ENCODE measurements around the gene FGFR3.

Gene FGFR3

DNA sequence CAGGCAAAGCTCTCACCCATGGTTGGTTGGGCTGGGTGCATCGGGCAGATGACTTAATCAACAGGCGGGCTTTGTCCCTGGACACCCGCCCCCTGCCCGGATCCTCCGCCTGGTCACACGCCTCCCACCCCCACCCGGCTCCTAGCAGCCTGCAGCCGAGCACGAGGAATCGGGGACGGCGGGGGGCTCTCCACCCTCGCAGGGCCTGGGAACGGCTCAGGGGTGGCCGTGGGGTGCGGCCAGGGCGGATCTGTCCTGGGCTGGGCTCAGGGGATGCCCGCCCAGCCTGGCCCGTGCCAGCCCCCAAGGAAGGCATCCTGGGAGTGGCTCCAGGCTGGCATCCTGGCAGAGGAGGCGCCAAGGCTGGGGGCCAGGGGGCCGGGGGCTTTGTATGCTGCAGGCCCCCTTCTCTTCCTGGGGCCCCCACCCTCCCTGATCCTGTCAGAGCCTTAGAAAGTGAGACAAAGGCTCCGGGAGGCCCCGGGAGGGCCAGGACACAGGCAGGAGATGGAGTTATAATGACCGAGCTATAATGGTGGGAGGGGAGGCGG, 32.5 kb upstream of the FGFR3 start:
- DNase-seq (ENCODE audit: extremely low read depth, low read depth): no peak
- TF ChIP-seq, protein P1, sequence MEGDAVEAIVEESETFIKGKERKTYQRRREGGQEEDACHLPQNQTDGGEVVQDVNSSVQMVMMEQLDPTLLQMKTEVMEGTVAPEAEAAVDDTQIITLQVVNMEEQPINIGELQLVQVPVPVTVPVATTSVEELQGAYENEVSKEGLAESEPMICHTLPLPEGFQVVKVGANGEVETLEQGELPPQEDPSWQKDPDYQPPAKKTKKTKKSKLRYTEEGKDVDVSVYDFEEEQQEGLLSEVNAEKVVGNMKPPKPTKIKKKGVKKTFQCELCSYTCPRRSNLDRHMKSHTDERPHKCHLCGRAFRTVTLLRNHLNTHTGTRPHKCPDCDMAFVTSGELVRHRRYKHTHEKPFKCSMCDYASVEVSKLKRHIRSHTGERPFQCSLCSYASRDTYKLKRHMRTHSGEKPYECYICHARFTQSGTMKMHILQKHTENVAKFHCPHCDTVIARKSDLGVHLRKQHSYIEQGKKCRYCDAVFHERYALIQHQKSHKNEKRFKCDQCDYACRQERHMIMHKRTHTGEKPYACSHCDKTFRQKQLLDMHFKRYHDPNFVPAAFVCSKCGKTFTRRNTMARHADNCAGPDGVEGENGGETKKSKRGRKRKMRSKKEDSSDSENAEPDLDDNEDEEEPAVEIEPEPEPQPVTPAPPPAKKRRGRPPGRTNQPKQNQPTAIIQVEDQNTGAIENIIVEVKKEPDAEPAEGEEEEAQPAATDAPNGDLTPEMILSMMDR (IDR thresholded peaks at IDR 0.05; ENCODE audit: low read depth, low read length): no peak

DNA sequence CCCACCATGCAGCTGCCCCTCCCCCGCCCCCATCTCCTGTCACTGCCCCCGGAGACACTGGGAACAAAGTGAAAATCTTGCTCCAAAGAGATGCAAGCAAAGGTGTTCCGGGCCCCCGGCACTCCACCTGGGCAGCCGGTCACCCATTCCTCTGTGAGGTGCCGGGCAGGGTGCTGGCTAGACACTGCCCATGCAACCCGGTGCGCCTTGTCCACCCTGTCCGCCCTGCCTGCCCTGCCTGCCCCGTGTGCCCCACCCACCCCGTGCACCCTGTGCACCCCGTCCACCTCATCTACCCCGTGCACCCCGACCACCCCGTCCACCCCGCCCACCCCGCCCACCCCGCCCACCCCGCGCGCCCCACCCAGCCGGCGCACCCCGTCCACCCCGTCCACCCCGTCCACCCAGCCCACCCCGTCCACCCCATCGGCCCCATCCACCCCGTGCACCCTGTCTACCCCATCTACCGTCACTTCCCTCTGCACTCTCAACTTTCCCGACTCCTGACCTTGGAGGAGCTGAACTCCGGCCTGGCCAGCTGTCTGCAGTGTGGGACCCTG, 31.9 kb upstream of the FGFR3 start:
- DNase-seq (ENCODE audit: extremely low read depth, low read depth): no peak
- TF ChIP-seq, protein P1 (IDR thresholded peaks at IDR 0.05; ENCODE audit: low read depth, low read length): no peak

DNA sequence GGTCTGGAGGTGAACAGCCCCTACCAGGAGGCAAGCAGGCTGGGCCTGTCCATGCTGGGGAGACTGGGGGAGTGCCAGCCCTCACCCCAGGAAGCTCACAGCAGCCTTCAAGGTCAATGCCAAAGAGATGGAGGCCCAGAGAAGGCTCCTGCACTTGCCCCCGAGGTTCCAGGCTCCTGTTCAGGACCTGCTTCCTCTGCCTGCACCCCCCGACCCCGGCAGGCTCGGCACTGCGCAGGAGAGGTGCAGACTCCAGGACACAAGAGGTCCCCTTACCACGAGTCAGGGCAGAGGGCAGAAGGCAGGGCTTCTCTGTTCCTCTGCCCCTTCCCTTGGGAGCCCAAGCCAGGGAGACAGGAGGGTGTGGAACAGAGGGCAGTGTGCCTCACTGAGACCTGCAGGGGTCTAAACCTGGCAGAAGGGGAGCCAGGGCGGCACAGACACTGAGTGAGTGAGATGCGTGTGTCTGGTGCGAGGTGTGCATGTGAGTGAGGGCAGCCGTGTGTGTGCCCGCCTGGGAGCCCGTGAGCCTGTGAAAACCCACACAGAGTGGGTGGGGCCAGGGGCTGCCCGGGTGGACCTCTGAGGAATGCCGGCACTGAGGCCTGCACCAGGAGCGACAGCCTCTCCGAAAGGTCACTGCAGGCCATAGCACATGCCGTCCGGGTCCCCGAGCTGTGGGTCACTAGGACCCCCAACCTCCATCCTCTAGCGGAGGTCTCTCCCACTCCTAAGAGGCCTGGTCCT, 30.7 kb upstream of the FGFR3 start:
- TF ChIP-seq, protein P1 (IDR thresholded peaks at IDR 0.05; ENCODE audit: low read depth, low read length): no peak
- DNase-seq (ENCODE audit: extremely low read depth, low read depth): no peak

DNA sequence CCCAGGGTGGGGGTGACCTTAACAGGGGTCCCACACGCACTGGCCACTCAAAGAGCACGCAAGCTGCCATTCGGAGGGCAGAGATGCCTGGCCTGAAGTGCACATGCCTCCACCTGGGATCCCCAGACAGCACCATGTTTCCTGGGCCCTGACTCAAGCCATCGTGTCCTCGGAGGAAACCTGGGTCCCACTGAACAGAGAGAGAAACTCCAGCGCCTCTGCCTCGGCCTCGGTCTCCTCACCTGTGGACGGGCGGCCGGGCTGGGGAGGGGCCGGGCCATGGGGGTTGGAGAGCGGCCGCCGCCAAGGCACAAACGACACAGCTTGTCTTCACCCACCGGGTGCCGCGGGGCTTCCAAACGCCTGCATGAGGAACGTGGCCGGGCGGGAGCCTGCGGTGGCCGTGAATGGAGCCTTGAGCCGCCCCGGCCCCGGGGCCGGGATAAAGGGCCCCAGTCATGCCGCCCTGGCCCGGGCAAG, 30.0 kb upstream of the FGFR3 start:
- DNase-seq (ENCODE audit: extremely low read depth, low read depth): no peak
- TF ChIP-seq, protein P1 (IDR thresholded peaks at IDR 0.05; ENCODE audit: low read depth, low read length): no peak

DNA sequence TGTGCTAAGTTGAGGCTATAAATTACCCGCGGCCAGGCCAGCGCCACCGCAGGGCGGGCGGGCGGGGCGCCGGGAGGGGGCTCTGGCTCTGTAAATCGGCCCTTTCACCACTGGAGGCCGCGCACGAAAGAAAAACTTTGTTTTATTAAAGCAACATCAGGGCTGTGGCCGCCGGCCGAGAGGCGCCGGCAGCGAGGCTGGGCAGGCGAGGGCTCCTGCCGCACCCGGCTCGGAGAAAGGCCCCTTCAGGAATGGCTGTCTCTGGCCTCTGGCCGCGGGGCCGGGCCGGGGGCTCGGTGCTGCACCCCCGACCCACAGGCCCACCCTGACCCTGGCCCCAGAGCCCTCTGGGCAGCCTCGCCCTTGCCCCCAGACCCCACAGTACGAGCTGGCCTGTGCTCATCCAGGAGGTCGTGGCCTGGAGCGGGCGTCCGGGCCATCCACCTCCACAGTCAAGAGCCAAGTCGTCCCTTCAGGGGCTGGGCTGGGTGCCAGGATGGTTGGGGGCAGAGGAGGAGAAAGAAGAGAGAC, 29.5 kb upstream of the FGFR3 start:
- no peak for DNase-seq (ENCODE audit: extremely low read depth, low read depth)
- TF ChIP-seq, protein P1 (IDR thresholded peaks at IDR 0.05; ENCODE audit: low read depth, low read length): peak; percentile 16; the same call in 1 of the 2 replicates

DNA sequence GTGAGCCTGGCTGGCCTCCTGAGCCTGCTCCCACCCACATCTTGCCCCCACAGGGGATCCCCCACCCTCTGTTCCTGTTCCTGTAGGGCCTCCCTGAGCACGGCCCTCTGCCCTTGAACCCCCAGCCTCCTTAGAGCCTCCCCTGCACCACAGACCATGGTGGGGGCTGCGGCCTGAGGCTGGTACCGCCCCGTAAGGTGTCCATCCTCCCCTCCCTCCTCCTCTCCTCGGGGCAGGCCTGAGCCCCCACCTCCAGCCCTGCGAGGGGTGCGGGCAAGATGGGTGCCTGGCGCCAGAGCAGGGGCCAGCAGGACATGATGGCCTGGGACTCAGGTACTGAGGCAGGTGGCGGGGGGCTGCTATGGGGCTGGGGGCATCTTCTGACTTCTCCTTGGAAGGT, 28.4 kb upstream of the FGFR3 start:
- DNase-seq (ENCODE audit: extremely low read depth, low read depth): no peak
- TF ChIP-seq, protein P1 (IDR thresholded peaks at IDR 0.05; ENCODE audit: low read depth, low read length): no peak
